ENCODE results near the gene NTM.

Gene NTM

GRCh38 chr11:132312161-132312560 lies 941.7 kb downstream of the NTM start:
- Histone ChIP-seq H3K27ac (ENCODE audit: extremely low read depth, low read depth, low read length) (no peak overlapping the region), H3K36me3 (ENCODE audit: control insufficient read depth in 2 of 2, insufficient read depth in 1 of 2, low read length in 2 of 2) (no peaks in the 10 kb centered on the region), H3K4me1 (ENCODE audit: control insufficient read depth, insufficient read depth, low read length) (no peaks in the 10 kb centered on the region), H3K9me3 (ENCODE audit: control insufficient read depth, insufficient read depth, low read depth, low read length) (no peaks in the 10 kb centered on the region), H3K4me3 (ENCODE audit: low read depth, low read length) (no peak overlapping the region)
- no peak for TF ChIP-seq ZNF571 (tag by site-specific recombination; IDR thresholded peaks at IDR 0.05)
- no peak for TF ChIP-seq ZNF561 (tag by site-specific recombination; IDR thresholded peaks at IDR 0.05; ENCODE audit: borderline replicate concordance)
- TF ChIP-seq ZNF558 (tag by site-specific recombination; IDR thresholded peaks at IDR 0.05): no peak
- TF ChIP-seq ZNF639 (tag by site-specific recombination; IDR thresholded peaks at IDR 0.05): no peak
- TF ChIP-seq ZNF423 (tag by site-specific recombination; IDR thresholded peaks at IDR 0.05): no peak
- TF ChIP-seq, protein P1, sequence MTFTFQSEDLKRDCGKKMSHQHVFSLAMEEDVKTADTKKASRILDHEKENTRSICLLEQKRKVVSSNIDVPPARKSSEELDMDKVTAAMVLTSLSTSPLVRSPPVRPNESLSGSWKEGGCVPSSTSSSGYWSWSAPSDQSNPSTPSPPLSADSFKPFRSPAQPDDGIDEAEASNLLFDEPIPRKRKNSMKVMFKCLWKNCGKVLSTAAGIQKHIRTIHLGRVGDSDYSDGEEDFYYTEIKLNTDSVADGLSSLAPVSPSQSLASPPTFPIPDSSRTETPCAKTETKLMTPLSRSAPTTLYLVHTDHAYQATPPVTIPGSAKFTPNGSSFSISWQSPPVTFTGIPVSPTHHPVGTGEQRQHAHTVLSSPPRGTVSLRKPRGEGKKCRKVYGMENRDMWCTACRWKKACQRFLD (tag by site-specific recombination; IDR thresholded peaks at IDR 0.05): no peak
- no peak for TF ChIP-seq SETDB1 (IDR thresholded peaks at IDR 0.05; ENCODE audit: insufficient read length, low read length)
- no peak for TF ChIP-seq REPIN1 (tag by site-specific recombination; IDR thresholded peaks at IDR 0.05; ENCODE audit: low read depth)
- no peak for TF ChIP-seq ZBTB8A (tag by site-specific recombination; IDR thresholded peaks at IDR 0.05)
- no peak for TF ChIP-seq ZNF426 (tag by site-specific recombination; IDR thresholded peaks at IDR 0.05)
- TF ChIP-seq ZNF114 (tag by site-specific recombination; IDR thresholded peaks at IDR 0.05): no peak
- TF ChIP-seq ZSCAN18 (tag by site-specific recombination; IDR thresholded peaks at IDR 0.05): no peak
- TF ChIP-seq KLF10 (tag by site-specific recombination; IDR thresholded peaks at IDR 0.05): no peak
- TF ChIP-seq, protein P2, sequence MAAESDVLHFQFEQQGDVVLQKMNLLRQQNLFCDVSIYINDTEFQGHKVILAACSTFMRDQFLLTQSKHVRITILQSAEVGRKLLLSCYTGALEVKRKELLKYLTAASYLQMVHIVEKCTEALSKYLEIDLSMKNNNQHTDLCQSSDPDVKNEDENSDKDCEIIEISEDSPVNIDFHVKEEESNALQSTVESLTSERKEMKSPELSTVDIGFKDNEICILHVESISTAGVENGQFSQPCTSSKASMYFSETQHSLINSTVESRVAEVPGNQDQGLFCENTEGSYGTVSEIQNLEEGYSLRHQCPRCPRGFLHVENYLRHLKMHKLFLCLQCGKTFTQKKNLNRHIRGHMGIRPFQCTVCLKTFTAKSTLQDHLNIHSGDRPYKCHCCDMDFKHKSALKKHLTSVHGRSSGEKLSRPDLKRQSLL (tag by site-specific recombination; IDR thresholded peaks at IDR 0.05): no peak
- TF ChIP-seq, protein P3, sequence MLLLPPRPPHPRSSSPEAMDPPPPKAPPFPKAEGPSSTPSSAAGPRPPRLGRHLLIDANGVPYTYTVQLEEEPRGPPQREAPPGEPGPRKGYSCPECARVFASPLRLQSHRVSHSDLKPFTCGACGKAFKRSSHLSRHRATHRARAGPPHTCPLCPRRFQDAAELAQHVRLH (tag by site-specific recombination; IDR thresholded peaks at IDR 0.05): no peak
- no peak for TF ChIP-seq ZNF391 (tag by site-specific recombination; IDR thresholded peaks at IDR 0.05; ENCODE audit: borderline replicate concordance, low read depth)
- no peak for TF ChIP-seq ZNF76 (tag by site-specific recombination; IDR thresholded peaks at IDR 0.05; ENCODE audit: borderline replicate concordance, low read depth)
- no peak for TF ChIP-seq ZNF473 (tag by site-specific recombination; IDR thresholded peaks at IDR 0.05)
- no peak for TF ChIP-seq ZNF785 (tag by site-specific recombination; IDR thresholded peaks at IDR 0.05)
- CTCF ChIA-PET: interaction anchor here (0.6 to 5.4 kb wide), 17 partner anchors 8 to 587 kb away, joined by 3 to 60 read pairs (median 4); no protein-coding TSS in a partner anchor
- POLR2A ChIA-PET: no interaction called here

DNA sequence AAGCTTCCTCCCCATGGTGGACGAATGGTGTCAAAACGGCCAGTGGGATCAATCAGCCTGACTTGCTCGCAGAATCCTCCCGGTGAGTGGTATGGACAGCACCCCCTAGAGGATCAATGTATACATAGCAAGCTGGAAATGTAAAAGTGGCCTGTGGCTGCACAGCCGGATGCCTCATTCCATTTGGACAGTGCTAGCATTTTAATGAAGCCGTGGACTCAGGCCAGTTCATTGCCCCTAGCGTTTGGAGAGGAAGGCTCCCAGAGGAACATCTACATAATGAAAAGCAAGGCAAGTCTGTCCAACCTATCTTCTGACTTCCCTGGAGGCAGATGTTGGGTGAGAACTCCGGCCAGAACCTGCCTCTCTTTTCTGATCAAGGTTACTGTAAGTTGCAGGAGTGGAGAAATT lies 942.3 kb downstream of the NTM start:
- Histone ChIP-seq H3K9me3 (ENCODE audit: control insufficient read depth, insufficient read depth, low read depth, low read length) (no peaks in the 10 kb centered on the region), H3K27ac (ENCODE audit: extremely low read depth, low read depth, low read length) (no peak overlapping the region), H3K4me1 (ENCODE audit: control insufficient read depth, insufficient read depth, low read length) (no peaks in the 10 kb centered on the region), H3K4me3 (ENCODE audit: low read depth, low read length) (no peak overlapping the region), H3K36me3 (ENCODE audit: control insufficient read depth in 2 of 2, insufficient read depth in 1 of 2, low read length in 2 of 2) (no peaks in the 10 kb centered on the region)
- POLR2A ChIA-PET: interaction anchor here (0.5 kb wide), 1 partner anchor 1035 kb away, joined by 3 read pairs; no protein-coding TSS in a partner anchor
- CTCF ChIA-PET: interaction anchor here (0.6 to 5.4 kb wide), 22 partner anchors 8 to 762 kb away, joined by 3 to 60 read pairs (median 4); no protein-coding TSS in a partner anchor
- TF ChIP-seq ZNF510 (tag by site-specific recombination; IDR thresholded peaks at IDR 0.05; ENCODE audit: insufficient replicate concordance) (no peak), ZNF10 (tag by site-specific recombination; IDR thresholded peaks at IDR 0.05) (no peak), ATF2 (tag by site-specific recombination; IDR thresholded peaks at IDR 0.05; ENCODE audit: low read depth) (no peak), ZNF174 (tag by site-specific recombination; IDR thresholded peaks at IDR 0.05) (no peak), ZNF747 (tag by site-specific recombination; IDR thresholded peaks at IDR 0.05) (no peak), HIC1 (tag by site-specific recombination; IDR thresholded peaks at IDR 0.05) (no peak), ZBTB48 (tag by site-specific recombination; IDR thresholded peaks at IDR 0.05) (no peak), ZNF426 (tag by site-specific recombination; IDR thresholded peaks at IDR 0.05) (no peak), MZF1 (tag by site-specific recombination; IDR thresholded peaks at IDR 0.05; ENCODE audit: borderline replicate concordance) (no peak)

All from HEK293 (cell line).